HEK293 (cell line): Measurements from ENCODE around the gene ACAA1.

Experiments
- CTCF ChIA-PET: fragments of 350-600 bp; formaldehyde crosslinking; extraction: SDS; loops from one replicate; lab custom pipeline; 2021; ENCODE audit warnings: antibody characterized with exemption; lab: Yijun Ruan, JAX
- POLR2A ChIA-PET: fragments of 300-600 bp; formaldehyde crosslinking; extraction: SDS; loops from one replicate; lab custom pipeline; 2020; ENCODE audit warnings: antibody characterized with exemption, inconsistent platforms; lab: Yijun Ruan, JAX
- H3K27ac ChIP-seq: fragments of 200-500 bp; sonication (Bioruptor generic); 2 replicates; pipeline ENCODE4 v1.5.1; 2014; ENCODE audit warnings: low read depth, low read length, control low read depth, inconsistent platforms; ENCODE audit errors: extremely low read depth
- H3K36me3 ChIP-seq, 2 experiments: fragments of 200-500 bp in 1 of 2; sonication (Bioruptor generic) in 1 of 2; 1 replicate in 1 of 2; 2 replicates in 1 of 2; pipeline ENCODE4 v1.5.1; 2014 to 2017; ENCODE audit warnings: inconsistent platforms in 2 of 2, low read length in 2 of 2; ENCODE audit not compliant: control insufficient read depth in 2 of 2, insufficient read depth in 1 of 2
- H3K4me1 ChIP-seq: fragments of 200-500 bp; sonication (Bioruptor generic); 2 replicates; pipeline ENCODE4 v1.5.1; 2014; ENCODE audit warnings: mild to moderate bottlenecking, low read length, inconsistent platforms; ENCODE audit not compliant: control insufficient read depth, insufficient read depth
- H3K4me3 ChIP-seq: 2 replicates; pipeline ENCODE4 v1.5.1; 2011; ENCODE audit warnings: low read depth, mild to moderate bottlenecking, control low read depth, low read length, moderate library complexity
- H3K9me3 ChIP-seq: fragments of 200-500 bp; sonication (Bioruptor generic); 2 replicates; pipeline ENCODE4 v1.5.1; 2014; ENCODE audit warnings: low read depth, low read length, inconsistent platforms; ENCODE audit not compliant: control insufficient read depth, insufficient read depth
- FEZF1 ChIP-seq: fragments of 450-650 bp; formaldehyde crosslinking; IDR thresholded peaks from 2 replicates; pipeline ENCODE4 v1.5.1; 2016; ENCODE audit warnings: missing biosample characterization, missing genetic modification characterization
- PBX3 ChIP-seq: sonication (generic); formaldehyde crosslinking; IDR thresholded peaks from 2 replicates; pipeline ENCODE4 v1.8.1; 2022; ENCODE audit warnings: mild to moderate bottlenecking, moderate library complexity, missing genetic modification reagents
- ZFP37 ChIP-seq: fragments of 450-650 bp; formaldehyde crosslinking; IDR thresholded peaks from 2 replicates; pipeline ENCODE4 v1.5.1; 2016; ENCODE audit warnings: missing biosample characterization, missing genetic modification characterization
- ZNF155 ChIP-seq: fragments of 450-650 bp; formaldehyde crosslinking; IDR thresholded peaks from 2 replicates; pipeline ENCODE4 v1.5.1; 2016; ENCODE audit warnings: missing biosample characterization, missing genetic modification characterization
- ZNF18 ChIP-seq: fragments of 450-650 bp; formaldehyde crosslinking; IDR thresholded peaks from 2 replicates; pipeline ENCODE4 v1.5.1; 2016; ENCODE audit warnings: missing biosample characterization, missing genetic modification characterization
- ZNF473 ChIP-seq: fragments of 450-650 bp; formaldehyde crosslinking; IDR thresholded peaks from 2 replicates; pipeline ENCODE4 v1.5.1; 2017; ENCODE audit warnings: missing biosample characterization, missing genetic modification characterization
- ZNF501 ChIP-seq: fragments of 450-650 bp; formaldehyde crosslinking; IDR thresholded peaks from 2 replicates; pipeline ENCODE4 v1.5.1; 2016; ENCODE audit warnings: missing biosample characterization, missing genetic modification characterization
- ZNF518A ChIP-seq: fragments of 450-650 bp; formaldehyde crosslinking; conservative IDR thresholded peaks from 2 replicates; pipeline ENCODE4 v1.5.1; 2016; ENCODE audit warnings: low read depth, missing biosample characterization, missing genetic modification characterization
- ZNF596 ChIP-seq: fragments of 450-650 bp; IDR thresholded peaks from 2 replicates; pipeline ENCODE4 v1.5.0; 2018; ENCODE audit warnings: missing biosample characterization, mild to moderate bottlenecking, missing genetic modification characterization, moderate library complexity
- ZNF623 ChIP-seq: fragments of 450-650 bp; formaldehyde crosslinking; IDR thresholded peaks from 2 replicates; pipeline ENCODE4 v1.5.1; 2016; ENCODE audit warnings: missing biosample characterization, missing genetic modification characterization
- ZNF629 ChIP-seq: fragments of 450-650 bp; formaldehyde crosslinking; IDR thresholded peaks from 2 replicates; pipeline ENCODE4 v1.5.1; 2017; ENCODE audit warnings: missing biosample characterization, missing genetic modification characterization
- TF ChIP-seq, protein P1 (sequence below): fragments of 450-650 bp; formaldehyde crosslinking; optimal IDR thresholded peaks from 2 replicates; pipeline ENCODE3; 2016; ENCODE audit warnings: missing biosample characterization, mild to moderate bottlenecking, missing genetic modification characterization
- TF ChIP-seq, protein P2 (sequence below): fragments of 450-650 bp; formaldehyde crosslinking; conservative IDR thresholded peaks from 2 replicates; pipeline ENCODE4 v1.5.1; 2016; ENCODE audit warnings: low read depth, missing biosample characterization, missing genetic modification characterization

Gene ACAA1

DNA sequence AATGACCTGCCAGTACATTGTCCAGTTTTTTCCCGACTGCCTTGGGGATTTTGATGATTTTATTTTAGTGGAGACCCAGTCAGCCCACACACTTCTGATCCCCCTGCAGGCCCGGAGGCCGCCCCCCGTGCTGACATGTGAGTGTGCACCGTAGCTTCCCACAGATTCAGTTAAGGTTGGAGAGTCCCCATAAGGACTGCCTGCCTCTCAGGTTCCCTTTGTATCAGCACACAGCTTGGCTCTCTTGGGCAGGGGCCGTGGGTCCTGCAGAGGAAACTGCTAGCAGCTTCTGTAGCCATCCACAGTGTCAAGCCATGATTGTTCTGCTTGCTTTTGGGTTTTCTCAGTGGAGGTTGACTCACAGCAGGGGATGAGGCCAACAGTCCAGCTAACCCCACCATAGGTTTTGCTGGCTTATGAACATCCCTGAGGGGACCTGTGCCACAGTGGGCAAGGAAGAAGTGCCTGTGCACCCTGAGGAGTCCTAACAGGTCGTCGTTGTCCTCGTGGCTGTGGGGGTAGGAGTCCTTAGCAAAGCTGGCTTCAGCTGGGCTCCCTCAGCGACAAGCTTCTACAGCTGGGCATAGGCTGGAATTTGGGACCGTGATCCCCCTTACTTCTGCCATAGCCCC, 51.5 kb downstream of the ACAA1 start:
- H3K36me3 ChIP-seq = no peaks in the 10 kb centered on the region
- CTCF ChIA-PET = no interaction called here
- H3K4me1 ChIP-seq = no peaks in the 10 kb centered on the region
- H3K4me3 ChIP-seq = no peak overlapping the region
- no peaks in the 10 kb centered on the region for H3K9me3 ChIP-seq
- TF ChIP-seq ZNF18 (tag by site-specific recombination) (no peak), FEZF1 (tag by site-specific recombination) (no peak), PBX3 (no peak), ZNF629 (tag by site-specific recombination) (no peak), ZNF596 (tag by site-specific recombination) (no peak), ZNF473 (tag by site-specific recombination) (no peak), ZNF623 (no peak), ZNF155 (tag by site-specific recombination) (no peak), ZNF518A (tag by site-specific recombination) (no peak), ZNF501 (no peak), ZFP37 (tag by site-specific recombination) (no peak)
- TF ChIP-seq, protein P1, sequence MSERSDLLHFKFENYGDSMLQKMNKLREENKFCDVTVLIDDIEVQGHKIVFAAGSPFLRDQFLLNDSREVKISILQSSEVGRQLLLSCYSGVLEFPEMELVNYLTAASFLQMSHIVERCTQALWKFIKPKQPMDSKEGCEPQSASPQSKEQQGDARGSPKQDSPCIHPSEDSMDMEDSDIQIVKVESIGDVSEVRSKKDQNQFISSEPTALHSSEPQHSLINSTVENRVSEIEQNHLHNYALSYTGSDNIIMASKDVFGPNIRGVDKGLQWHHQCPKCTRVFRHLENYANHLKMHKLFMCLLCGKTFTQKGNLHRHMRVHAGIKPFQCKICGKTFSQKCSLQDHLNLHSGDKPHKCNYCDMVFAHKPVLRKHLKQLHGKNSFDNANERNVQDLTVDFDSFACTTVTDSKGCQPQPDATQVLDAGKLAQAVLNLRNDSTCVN (tag by site-specific recombination) = no peak
- TF ChIP-seq, protein P2, sequence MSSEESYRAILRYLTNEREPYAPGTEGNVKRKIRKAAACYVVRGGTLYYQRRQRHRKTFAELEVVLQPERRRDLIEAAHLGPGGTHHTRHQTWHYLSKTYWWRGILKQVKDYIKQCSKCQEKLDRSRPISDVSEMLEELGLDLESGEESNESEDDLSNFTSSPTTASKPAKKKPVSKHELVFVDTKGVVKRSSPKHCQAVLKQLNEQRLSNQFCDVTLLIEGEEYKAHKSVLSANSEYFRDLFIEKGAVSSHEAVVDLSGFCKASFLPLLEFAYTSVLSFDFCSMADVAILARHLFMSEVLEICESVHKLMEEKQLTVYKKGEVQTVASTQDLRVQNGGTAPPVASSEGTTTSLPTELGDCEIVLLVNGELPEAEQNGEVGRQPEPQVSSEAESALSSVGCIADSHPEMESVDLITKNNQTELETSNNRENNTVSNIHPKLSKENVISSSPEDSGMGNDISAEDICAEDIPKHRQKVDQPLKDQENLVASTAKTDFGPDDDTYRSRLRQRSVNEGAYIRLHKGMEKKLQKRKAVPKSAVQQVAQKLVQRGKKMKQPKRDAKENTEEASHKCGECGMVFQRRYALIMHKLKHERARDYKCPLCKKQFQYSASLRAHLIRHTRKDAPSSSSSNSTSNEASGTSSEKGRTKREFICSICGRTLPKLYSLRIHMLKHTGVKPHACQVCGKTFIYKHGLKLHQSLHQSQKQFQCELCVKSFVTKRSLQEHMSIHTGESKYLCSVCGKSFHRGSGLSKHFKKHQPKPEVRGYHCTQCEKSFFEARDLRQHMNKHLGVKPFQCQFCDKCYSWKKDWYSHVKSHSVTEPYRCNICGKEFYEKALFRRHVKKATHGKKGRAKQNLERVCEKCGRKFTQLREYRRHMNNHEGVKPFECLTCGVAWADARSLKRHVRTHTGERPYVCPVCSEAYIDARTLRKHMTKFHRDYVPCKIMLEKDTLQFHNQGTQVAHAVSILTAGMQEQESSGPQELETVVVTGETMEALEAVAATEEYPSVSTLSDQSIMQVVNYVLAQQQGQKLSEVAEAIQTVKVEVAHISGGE = no peak
- TF ChIP-seq, all 188 proteins: peak for 0
- H3K27ac ChIP-seq = no peak overlapping the region
- POLR2A ChIA-PET = no interaction called here
